Measurements from ENCODE around the gene MIER2.

Gene MIER2

DNA sequence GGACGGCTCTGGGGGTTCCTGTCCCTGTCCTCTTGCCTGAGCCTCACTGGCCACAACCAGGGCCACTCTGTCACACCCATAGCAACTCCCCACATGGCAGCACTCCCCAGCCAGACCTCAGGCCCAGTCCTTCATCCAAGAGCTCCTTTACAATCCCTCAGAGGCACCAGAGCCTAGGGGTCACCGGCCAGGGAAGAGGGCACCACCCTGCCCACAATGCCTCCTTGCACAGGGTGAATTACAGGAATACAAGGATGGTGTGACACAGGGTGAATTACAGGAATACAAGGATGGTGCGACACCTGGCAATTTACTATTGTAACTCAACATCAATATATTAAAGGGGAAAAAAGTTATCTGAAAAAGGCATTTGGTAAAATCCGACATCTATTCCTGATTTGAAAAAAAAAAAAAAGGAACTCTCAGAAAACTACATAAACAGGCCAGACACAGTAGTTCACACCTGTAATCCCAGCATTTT is 16.5 kb downstream of the MIER2 start:
- no peak for DNase-seq (ENCODE audit: low spot score)

DNA sequence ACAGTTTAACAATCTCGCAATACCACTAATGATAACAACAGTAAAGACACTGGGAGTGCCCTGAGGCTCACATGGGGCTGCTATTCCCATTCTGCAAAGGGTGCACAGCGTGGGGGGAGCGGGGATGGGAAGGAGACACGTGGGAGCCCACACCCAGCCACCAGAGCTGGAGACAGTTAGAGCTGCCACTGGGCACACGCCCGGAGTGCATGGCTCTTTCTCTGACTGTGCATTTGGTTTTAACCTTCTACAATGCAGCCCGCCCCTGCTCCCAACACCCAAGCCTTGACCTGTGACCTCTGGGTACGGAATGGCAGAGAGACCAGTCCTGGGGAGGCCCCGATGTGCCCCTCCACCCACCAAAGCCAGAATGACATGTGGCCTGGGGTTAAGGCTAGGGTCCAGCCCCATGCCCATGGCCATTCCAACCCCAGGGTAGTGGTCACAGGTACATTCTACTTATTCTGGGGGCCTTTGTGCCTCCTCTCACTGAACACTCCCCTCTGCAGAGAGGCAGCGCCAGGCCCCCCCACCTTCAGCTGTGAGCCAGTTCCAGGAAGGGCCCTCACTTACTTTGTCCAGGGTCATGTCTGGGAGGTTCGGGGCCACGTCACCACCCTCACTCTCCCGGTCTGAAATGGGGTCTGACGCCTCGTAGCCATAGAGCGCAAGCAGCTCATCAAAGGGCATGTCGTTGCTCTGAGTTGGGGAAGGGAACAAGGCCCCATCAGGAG is 17.1 kb downstream of the MIER2 start:
- no peak for DNase-seq (ENCODE audit: low spot score)

DNA sequence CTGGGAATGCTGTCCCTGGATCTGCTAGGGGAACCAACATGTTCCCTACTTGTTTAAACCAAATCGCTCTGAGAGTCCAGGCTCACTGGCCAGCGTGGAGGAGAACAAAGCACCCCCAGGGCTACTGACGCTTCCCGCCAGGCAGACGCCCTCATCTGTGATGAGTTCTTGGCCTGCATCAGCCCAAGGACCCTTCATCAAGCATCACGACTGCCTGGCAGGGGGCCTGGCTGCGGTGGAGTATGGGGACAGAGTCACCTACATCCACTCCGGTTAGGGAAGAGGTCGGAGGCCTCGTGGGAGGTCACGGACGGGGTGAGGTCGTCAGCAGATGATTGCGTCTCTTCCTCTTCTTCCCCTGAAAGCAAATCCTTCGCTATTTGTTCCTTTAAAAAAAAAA is 17.7 kb downstream of the MIER2 start:
- DNase-seq (ENCODE audit: low spot score), result no peak

DNA sequence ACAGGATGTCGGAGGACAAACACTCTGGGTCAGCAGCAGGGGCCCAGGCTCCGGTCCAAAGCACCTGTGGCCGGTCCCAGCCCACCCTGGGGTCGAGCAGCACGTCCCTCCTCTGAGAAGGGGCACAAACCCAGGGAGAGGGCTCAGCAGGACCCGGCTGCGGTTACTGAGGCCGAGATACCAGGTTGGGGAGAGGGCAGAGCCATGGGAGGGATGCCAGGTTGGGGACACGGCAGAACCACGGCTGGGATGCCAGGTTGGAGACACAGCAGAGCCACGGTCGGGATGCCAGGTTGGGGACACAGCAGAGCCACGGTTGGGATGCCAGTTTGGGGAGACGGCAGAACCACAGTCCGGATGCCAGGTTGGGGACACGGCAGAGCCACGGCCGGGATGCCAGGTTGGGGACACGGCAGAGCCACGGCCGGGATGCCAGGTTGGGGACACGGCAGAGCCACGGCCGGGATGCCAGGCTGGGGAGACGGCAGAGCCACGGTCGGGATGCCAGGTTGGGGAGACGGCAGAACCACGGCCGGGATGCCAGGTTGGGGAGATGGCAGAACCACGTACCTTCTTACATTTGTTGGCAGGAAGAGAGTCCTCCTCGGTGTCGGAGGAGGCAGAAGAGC is 18.5 kb downstream of the MIER2 start:
- no peak for DNase-seq (ENCODE audit: low spot score)

DNA sequence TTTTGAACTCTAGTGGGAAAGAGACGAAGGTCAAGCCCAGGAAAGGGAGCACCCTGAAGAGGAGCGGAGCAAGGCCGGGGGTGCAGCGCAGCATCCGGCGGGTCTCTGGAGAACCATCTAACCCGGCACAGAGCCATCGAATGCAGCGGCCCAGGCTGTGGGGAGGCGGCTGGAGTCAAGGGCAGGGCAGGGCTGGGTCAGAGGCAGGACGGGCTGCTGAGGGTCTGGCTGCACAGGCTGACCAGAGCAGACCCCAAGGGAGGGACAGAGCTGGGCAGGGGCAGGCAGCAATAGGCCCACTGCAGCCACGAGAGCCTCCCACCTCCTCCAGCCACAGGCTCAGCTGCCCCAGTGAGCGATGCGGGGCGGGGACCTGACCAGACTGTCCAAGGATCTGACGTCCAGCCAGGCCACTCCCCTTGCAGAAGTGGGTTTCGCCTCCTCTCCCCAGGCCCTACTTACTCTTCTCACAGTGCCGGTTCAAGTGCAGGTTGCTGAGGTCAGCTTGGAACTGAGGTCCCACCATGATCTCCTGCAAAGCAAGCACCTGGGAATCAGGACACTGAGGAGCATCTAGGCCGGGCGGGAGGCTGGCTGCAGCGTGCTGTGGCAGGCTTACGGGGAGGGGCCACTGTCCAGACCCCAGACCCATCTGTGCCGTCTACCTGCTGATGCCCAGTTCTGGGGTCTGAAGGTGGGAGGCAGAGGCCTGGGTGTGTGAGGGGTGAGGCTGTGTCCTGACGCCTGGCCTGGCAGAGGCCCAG is 19.2 kb downstream of the MIER2 start:
- no peak for DNase-seq (ENCODE audit: low spot score)

DNA sequence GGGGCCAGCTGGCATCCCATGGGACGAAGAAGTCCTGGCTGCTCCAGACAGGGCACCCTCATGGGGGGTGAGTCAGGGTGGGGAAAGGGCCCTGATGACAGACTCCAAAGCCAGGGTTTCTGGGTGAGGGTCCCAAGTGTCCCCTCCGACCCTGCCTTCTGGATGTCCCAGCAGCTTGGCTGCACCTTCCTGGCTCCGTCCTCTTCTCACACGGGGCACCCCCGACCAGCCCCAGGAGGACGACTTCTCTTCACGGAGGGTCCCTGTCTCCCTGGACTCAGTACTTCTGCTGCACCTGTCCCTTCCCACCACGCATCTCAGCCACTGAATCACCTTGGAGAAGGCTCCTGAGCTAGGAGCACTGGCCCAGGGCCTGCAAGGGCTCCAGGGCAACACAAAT is 19.9 kb downstream of the MIER2 start:
- no peak for DNase-seq (ENCODE audit: low spot score)

DNA sequence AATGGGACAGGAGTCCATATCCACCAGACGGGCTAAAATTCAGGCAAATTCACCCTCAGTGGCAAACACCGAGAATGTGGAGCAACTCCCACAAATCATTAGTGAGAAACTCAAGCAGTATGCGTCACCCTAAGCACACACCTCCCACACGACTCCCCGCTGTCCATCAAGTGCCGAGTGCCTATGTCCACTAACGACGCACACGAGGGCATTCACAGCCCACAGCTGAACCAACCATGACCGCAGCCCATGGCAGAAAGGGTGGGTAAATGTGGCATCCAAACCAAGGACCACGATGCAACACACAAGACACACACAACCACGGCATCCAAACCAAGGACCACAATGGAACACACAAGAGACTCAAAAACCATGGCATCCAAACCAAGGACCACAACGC is 22.0 kb downstream of the MIER2 start:
- DNase-seq (ENCODE audit: low spot score), result no peak

DNA sequence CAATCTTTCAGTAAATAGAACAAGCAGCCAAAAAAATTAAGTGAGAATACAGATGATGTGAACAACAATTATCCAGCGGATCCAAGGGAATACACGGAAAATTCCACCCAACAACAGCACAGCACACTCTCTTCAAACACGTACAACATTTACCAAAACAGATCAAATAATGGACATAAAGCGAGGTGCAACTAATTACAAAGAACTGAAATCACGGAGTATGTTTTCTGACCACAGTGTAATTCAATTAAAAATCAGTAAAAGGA is 26.2 kb downstream of the MIER2 start:
- no peak for DNase-seq (ENCODE audit: low spot score)

DNA sequence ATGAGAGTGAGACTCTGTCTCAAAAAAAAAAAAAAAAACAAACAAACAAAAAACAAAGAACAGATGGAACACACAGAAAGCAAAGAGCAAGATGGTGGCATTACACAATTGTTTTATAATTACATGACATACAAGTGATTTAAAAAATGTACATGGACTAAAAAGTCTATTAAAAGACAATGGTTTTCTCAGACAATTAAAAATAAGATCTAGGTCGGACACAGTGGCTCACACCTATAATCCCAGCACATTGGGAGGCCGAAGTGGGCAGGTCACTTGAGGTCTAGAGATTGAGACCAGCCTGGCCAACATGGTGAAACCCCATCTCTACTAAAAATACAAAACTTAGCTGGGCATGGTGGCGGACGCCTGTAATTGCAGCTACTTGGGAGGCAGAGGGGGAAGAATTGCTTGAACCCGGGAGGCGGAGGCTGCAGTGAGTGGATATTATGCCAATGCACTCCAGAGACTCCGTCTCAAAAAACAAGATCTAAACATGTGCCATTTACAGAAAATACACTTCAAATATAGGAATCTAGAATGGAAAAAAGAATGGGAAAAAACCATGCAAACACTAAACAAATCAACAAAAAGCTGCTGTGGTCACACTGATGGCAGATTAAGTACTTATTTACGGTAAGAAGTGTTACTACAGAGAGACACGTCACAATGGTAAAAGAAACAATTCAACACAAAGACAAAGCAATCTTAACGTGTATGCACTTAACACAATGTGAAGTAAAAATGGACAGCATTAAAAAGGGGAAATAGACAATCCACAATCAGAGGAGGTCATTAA is 26.7 kb downstream of the MIER2 start:
- no peak for DNase-seq (ENCODE audit: low spot score)

DNA sequence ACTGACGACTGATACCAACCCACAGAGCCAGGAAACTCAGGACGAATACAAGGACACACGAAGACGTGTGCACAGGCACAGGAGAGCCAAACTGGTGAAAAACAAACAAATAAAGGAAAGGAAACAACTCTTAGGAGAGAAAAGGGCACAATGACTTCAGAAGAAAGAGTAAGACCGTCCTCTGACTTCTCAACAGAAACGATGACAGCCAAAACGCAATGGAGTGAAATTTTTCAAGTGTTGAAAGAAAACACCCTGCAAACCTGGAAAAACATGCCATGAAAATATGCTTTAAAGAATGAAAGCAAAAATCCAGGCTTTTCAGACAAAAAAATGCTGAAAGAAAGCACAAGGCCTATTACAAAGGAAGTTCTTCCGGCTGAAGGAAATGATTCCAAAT is 28.8 kb downstream of the MIER2 start:
- no peak for DNase-seq (ENCODE audit: low spot score)

DNA sequence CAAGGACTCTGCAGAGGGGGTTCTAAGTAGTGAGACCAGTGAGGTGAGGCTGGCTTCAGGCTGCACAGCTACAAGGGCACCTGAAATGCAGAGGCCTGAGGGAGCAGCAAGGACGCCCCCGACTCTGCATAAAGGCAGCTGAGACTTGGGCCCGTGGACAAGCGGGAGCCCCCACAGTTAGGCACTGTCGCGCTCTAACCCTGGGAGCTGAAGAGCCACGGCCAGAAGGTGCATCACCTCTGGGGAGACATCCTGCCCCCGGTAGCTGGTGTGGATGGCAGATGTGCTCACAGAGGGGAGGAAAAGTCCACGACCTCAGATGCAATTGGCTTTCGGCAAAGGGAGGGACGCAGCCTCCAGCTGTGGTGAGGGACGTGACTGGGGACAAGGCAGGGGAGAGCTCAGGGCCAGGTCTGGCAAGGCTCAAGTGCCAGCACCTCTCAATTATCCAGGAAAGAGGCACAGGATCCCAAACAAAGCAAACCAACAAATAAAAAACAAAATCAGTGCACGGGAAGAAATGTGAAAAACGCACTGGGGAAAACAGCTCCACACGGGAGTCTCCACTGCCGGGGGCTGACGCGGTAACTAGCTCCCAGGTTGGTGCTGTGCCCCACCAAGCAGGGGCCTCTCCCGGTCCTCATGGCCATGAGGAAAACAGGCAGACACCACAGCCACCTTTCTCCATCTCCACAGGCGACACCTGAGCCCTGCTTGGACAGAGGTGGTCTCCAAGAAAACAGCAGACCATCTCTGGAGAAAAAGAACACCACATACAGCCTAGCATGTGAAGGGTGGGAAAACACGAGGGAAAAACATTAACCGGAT is 30.4 kb downstream of the MIER2 start:
- DNase-seq (ENCODE audit: low spot score), result no peak

DNA sequence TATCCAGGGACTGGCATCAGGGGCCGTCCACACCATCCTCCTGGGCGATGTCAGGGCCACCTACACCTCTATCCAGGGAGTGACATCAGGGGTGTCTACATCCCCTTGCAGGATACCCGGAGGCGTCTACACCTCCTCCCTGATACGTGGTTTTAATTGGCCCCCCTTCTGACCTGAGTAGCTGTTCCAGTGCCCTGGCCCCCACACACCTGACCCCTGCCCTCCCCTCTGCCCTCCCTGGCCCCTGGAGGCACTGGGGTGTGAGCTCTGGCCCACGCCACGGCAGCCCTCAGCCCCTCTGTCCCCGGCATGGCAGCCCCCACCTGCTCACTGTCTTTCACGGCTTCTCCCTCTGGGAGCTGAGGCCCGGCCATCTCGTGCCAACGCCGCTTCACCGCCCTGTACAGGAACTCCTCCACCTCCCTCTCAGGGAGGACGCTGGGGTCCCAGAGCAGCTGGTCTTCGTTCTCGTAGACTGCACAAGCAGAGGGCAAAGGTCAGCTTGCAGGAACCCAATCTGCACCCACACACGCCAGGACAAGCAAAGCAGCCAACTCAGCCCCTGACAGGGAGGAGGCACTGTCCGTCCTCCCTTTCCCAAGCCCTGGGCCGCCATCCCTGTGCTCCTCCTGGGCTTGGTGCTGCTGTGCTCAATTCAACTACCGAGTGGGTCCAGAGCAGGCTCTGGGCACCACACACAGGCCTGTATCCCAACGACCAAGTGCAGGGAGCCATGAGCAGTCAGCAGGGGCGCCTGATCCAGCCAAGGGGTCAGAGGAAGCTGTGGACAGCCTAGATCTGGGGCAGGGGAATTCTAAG is 31.2 kb downstream of the MIER2 start:
- DNase-seq (ENCODE audit: low spot score), result no peak

DNA sequence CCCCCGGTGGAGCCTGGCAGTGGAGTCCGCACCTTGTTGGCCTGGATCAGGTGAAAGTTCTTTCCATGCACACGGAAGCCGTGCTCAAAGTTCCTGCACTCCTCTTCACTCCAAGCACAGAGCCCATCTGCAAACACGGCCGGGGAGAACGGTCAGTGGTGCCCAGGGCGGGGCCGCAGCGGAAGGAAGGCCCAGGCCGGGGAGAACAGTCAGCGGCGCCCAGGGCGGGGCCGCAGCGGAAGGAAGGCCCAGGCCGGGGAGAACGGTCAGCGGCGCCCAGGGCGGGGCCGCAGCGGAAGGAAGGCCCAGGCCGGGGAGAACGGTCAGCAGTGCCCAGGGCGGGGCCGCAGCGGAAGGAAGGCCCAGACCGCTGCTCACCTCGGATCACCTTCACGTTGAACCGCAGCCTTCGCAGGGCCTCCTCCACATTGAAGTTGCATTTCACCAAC is 32.8 kb downstream of the MIER2 start:
- DNase-seq (ENCODE audit: low spot score), result no peak

DNA sequence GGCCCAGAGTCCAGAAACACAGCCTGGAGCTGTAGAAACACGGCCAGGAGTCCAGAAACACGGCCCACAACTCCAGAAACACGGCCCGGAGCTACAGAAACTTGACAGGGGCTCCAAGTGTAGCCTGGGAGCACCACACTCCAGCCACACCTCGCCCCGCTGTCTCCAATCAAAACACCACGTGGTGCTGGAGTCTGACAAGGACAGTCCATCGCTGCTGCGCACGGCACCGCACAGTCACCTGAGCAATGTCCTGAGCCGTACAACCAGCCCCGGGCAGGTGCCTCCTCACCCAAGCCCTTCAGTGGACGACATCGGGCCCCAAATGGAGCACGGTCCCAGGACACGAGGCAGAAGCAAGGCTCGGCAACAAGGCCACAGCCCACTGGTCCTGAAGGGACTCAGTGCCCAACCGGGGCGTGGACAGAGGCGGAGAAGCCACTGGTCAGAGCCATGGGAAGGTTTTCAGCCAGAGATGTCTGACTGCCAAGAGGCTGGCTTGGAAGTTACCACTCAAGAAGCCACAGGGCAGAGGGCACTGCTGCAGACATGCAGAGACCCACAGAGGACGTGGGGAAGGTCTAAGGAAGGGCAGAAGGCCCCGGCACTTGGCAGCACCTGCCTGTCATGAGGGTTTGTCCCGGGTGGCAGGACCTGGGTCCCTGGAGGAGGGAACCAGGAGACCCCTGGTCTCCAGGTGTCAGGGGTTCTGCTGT is 33.7 kb downstream of the MIER2 start:
- no peak for DNase-seq (ENCODE audit: low spot score)

DNA sequence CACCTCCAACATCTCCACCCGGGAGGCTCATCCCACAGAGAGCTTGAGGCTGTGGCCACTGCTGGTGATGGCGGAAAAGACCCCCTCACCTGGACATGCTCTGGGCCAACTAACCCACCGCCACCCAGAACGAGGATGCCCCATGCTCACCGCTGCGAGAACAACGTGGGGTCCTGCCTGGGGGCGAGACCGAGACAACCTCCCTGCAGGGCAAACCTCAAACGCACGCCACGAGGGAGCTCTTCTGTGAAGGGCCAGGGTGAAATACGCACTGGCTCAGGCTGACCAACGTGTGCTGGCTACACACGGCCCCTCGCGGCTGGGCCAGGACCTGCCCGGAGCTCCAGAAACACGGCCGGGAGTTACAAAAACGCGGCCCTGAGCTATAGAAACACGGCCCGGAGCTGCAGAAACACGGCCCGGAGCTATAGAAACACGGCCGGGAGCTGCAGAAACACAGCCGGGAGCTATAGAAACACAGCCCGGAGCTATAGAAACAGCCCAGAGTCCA is 34.4 kb downstream of the MIER2 start:
- DNase-seq (ENCODE audit: low spot score), result peak; percentile 33

DNA sequence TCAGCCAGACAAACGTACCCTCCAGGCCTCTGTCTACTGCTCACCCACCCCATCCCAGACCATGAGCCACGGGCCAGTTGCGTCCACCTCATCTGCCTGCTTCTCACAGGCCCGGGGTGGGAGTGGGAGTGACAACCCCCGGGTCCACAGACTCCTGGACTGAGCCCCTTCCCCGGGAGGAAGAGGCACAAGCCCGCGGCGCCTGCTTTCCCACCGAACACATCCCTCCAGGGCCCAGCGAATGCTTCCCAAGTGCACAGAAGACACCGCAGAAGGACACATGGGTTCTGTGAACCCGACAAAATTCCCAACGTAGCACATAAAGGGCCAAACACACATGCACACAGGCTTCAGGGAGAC is 35.4 kb downstream of the MIER2 start:
- DNase-seq (ENCODE audit: low spot score), result no peak

DNA sequence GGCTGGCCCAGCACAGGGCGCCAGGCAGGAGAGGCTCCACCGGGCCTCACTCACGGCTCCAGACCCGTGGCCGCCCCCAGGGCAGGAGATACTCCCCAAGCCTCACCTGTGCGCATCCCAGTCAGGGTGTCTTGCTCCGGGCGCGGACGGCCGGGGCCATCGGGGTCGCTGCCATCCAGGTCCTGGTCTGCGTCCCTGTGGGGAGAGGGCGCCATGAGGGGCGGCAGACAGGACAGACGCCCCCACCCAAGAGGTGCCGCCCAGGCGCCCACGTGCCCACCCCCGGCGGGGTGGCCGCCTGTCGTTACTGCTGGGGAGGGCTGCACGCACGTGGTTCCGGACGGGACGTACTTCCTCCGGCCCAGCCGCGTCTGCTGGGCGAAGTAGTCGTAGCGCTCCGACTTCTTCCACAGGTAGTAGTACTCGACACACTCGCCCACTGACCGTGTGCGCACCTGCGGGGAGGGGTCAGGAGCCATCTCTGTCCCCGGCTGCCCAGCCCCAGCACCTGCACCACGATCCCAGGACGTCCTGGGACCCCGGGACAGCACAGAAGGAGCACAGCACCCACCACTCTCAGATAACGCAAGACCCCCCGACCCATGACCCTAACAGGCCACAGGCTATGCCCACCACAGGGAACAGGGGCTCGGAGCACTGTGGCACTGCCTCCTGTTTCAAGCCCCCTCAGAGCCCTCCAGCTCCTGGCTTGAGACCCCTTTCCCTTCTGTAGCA is 36.0 kb downstream of the MIER2 start:
- DNase-seq (ENCODE audit: low spot score), result no peak

DNA sequence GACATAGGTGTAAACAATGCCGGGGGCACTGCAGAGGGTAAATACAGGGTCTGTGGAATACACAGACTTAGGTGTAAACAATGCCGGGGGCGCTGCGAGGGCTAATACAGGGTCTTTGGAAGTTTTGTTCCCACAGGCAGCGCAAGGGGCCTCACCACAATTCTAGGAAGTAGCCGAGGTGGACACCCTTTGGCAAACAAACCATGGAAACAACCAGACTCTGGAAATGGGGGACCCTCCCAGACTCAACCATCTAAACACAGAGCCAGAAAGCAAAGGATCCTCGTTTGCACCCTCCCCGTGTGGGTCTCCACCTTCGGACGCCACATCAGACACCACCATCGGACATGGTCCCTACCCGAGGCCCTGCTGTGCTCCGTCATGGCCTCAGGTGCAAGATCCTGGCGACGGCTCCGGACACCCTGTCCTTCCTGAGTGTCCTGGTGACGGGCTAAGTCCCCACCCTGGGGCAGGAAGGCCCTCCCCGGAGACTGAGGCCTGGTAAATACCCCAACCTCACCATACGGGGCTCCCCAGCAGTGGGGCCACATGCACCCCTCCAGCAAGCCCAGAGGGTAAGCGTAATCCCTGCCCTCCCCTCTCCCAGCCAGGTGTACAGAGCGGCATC is 36.7 kb downstream of the MIER2 start:
- no peak for DNase-seq (ENCODE audit: low spot score)

DNA sequence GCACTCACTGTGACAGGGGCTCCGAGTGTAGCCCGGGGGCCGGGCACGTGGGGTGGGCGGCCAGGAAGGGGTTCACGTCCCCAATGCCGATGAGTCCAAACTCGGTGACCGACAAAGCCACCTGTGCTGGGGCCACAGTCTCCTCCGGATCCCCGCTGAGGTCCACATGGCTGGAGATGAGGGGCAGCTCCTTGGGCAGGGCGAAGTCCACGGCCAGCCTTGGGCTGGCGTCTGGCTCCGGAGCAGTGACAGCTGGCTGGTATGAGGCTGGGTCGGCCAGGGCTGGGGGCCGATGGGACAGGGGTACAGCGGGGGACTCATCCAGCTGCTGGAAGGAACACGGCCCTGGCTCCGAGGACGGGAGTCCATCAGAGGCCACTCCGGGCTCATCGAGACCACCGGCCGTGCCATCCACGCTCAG is 37.5 kb downstream of the MIER2 start:
- no peak for DNase-seq (ENCODE audit: low spot score)
